SKM-1 (cell line): ENCODE data around the gene KIAA1549.
"Not testable (repeated sequence)": the region's sequence is repeated elsewhere in the genome, so short reads cannot be mapped to it uniquely, and the experiment has no call there.

Experiments
- DNase-seq: peaks from one replicate; lab custom pipeline; 2025; ENCODE audit not compliant: unreplicated experiment; lab: John Stamatoyannopoulos, UW

Gene KIAA1549

GRCh38 chr7:138819625-138820024 lies 161.6 kb downstream of the KIAA1549 start:
- DNase-seq: no peak

GRCh38 chr7:138816650-138817049 lies 164.5 kb downstream of the KIAA1549 start:
- no peak for DNase-seq

DNA sequence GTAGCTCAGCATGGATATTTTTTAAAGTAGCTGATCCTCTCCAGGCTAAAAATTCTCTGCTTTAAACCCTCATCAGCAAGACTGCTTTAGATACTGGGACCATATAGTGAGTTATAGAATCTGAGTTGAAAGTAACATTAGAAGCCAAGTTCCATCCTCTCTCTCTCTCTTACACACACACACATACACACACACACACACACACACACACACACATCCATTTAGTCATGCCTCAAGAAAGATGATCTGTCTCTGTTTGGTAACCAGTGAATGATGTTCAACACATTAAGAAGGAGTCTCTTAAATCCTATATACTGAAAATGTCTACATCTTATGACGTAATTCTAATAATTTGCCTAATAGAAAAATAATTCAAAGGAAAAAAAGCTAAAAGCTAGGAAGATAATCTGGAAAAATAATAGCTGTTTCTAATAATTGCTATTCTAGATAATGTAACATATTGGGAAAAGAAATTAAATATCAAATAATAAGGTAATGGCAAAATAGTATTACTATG lies 166.3 kb downstream of the KIAA1549 start:
- DNase-seq: no peak

DNA sequence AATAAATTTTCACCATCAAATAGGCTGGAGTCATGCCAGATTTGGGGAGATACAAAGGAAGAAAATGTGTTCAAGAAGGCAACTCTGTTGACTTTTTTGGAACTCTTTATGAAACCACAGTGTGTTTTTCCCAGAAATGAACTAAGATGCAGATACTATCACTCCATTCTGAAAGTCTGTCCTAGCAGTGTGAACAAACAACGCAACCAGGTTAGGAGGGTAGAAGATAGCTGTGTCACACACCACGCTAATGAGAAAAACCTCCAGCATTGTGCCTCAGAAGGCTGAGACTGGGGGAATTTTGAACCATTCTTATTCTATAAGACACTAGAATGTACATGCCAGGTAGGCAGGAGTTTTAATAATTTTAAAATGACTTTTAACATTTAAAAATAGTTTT lies 167.2 kb downstream of the KIAA1549 start:
- DNase-seq: no peak

DNA sequence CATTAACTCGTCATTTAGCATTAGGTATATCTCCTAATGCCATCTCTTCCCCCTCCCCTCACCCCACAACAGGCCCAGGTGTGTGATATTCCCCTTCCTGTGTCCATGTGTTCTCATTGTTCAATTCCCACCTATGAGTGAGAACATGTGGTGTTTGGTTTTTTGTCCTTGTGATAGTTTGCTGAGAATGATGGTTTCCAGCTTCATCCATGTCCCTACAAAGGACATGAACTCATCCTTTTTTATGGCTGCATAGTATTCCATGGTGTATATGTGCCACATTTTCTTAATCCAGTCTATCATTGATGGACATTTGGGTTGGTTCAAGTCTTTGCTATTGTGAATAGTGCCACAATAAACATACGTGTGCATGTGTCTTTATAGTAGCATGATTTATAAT lies 169.9 kb downstream of the KIAA1549 start:
- DNase-seq: not testable (repeated sequence)

DNA sequence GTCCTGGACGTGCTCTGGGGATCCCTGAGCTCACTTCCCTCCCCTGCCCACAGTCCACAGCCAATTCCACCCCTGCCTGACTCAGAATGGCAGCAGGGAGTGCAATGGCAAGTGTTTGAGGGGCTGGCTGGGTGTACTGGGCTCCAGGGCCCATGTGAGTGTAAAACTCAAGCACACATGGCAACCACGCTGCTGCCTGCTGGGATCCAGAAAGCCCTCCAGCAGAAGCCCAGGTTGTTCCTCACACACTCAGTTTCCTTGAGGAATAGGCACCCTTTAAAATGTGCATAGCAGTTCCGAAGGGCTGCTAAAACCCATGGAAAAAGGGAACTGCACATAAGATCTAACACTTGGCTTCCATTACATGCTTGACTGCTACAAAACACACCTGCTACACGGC lies 171.8 kb downstream of the KIAA1549 start:
- DNase-seq: no peak

DNA sequence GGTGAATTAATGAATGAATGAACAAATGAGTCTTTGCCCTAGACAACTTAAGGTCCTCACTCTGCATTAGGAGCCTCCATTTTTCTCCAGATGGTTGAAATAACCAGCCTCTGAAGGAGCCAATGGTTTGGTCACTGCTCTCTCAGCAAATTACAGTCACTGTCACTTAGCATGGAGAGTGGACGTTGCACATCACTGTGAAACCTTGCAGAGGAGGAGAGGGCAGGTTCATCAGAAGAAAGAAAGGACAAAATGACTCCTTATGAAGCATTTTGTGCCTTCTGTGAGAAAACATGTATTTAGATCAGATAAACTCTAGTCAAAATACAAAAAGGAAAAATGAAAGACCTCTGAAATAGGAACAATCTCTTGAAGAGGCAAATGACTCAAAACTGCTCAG lies 176.6 kb downstream of the KIAA1549 start:
- no peak for DNase-seq

DNA sequence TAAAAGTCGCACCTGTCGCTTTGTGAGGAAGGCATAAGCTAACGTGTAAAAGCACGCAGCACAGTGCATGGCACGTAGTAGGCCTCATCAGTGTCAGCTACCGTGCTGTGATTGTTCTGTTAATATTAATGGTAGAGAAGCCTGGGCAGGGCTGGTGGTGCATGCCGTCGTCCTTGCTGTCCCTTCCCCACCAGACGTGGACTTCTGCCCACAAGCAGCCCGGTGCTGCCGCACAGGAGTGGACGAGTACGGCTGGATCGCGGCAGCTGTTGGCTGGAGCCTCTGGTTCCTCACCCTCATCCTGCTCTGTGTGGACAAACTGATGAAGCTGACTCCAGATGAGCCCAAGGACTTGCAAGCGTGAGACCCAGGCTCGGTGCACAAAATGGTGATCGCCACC lies 178.5 kb downstream of the KIAA1549 start:
- DNase-seq: no peak

GRCh38 chr7:138801256-138801655 lies 179.9 kb downstream of the KIAA1549 start:
- DNase-seq: no peak

GRCh38 chr7:138799336-138800000 lies 181.7 kb downstream of the KIAA1549 start:
- DNase-seq: no peak

DNA sequence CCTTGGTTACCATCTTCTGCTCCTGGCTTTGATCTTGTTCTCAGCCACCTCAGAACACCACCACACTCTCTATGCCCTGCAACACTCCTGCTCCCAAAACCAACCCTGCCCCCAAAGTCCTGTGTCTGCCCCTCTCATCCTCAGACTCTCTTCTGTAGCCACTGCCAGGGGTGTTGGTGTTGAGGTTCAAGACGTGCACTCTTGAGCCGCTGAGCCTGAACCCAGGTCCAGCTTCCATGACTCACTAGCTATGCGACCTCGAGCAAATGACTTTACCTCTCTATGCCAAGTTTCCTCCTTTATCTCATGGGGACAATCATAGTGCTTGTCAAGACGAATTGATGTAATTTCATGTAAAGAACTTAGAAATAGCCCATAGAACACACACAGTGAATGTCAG lies 182.4 kb downstream of the KIAA1549 start:
- DNase-seq: no peak

DNA sequence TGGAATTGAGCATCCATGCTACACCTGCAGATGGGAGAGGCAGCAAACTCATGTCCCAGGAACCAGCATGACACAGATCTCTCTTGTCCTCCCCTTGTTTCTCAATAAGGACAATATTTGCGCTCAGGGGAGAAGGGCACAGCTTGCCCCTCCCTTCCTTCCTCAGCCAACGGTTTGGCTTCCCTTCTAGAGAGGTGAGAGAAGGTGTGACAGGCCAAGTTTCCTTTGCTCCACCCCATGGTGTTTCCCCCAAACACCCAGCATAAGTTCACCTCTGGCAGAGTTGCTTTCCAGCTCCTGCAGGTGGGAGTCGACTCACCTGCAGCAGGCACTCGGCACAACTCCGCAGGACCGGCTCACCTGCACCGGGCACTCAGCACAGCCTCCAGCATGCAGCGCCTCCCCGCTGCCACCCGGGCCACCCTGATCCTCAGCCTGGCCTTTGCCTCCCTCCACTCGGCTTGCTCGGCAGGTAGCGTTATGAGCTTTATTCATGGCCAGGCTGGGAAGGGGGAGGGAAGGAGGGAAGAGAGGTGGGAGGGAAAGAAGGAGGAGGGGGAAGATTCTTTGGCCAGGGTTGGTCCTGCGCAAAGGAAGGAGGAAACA lies 183.4 kb downstream of the KIAA1549 start, which contains the start of the genes ATP6V0A4 and TMEM213:
ATP6V0A4 (minus strand) TSS at position 482 of the 606 bp plus-strand sequence. CDS start 26,949 bp downstream, outside the sequence.
TMEM213 (plus strand) TSS at position 280 of the 606 bp plus-strand sequence; CDS start at position 391, 111 bp downstream.
- no peak for DNase-seq

DNA sequence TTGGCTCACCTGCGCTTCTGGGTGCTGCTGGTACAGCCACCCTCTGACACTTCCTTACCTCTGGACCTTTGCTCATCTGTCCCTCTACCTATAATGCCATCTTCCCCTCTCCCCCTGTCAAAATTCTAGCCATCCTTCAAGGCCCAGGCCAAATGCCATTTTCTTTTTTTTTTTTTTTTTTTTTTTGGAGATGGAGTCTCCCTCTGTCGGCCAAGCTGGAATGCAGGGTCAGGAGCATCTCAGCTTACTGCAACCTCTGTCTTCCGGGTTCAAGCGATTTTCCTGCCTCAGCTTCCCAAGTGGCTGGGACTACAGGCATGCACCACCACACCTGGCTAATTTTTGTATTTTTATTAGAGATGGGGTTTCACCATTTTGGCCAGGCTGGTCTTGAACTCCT lies 184.1 kb downstream of the KIAA1549 start:
- DNase-seq: not testable (repeated sequence)

DNA sequence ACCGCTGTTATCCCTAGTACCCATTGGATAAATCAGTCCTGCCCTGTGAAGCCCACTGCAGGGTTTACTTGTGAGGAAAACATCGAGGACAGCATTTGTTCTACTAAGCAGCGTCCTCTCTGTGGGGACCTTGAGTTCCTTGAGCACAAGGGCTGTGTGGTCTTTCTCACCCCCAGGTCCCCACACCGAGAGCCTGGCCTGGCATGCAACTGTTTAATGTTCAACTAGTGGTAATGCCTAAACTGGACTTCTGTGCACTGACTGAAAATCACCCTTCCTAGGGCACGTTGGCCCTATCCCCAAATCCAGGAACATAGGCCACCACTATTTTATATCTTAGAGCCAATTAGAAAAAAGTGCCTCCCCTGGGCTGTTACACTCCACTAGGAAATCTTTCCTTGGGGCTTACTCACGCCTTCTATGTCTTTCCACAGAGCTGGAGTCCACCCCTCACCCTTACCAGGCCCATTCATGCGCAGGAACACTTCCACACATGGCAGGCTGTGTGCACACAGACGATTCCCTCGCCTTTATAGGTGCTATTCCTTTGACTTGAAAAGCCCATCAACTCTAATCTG lies 185.1 kb downstream of the KIAA1549 start:
- no peak for DNase-seq

DNA sequence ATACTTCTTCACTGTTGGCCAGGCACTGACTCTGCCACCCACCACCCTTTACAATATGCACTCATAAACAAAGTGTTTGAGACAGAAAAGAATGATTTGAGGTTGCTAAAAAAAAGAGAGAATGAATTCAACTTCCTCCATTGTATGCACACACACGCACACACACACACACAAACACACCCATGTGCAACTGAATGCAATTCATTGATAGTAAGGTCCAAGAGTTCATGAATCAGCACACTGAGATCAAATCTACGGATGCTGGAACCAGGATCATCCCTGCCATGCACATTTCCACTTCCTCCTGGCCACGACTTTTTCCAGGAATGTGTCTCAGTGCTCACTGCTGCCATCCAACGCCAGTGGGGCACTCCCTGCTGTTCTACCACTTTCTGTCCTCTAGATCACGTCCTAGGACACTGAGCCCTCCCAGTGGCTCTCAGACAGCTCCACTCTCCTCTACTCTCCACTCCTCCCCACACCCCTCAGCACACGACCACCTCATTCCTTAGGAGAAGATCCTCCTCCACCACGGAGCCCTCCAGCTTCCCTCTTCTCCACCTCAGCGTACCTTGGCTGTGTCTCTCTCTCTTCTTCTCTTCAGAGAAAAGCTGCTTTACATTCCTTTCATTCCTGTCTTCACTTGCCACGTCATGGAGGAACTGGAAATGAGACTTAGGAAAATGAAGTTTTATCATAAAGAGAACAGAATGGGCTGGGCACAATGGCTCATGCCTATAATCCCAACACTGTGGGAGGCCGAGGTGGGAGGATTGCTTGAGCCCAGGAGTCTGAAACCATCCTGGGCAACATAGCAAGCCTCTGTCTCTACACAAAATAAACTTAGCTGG lies 195.4 kb downstream of the KIAA1549 start:
- DNase-seq: no peak

DNA sequence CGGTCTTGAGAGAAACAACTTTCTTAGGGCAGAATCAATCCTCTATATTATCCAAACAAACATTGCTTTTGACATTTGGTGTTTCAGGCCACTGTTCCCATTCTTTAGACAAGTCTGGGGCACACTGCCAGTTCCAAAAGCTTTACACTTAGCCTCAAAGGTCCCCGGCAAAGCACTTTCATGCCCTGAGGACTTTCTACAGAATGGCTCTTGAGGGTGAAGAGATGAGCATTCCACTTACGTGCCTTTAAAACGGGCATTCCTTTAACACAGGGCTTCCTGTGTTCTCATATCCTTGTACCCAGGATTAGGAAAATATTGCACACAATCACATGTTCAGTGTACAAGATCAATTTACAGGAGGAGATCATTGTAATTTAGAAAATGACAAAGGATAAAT lies 196.5 kb downstream of the KIAA1549 start:
- no peak for DNase-seq
